Stimulated activated effector memory CD8-positive, alpha-beta T cell treated with anti-CD3 and anti-CD28 coated beads, Interleukin-12 subunit alpha, Interleukin-12 subunit beta, amount 100 ng/mL, for 72 hours (primary cell): Measurements from ENCODE around the gene SLC34A3.
"Not testable (repeated sequence)": the region's sequence is repeated elsewhere in the genome, so short reads cannot be mapped to it uniquely, and the experiment has no call there.

ENCODE experiments used
- ATAC-seq: fragments of 150-1000 bp; cut with Tn5 transposase; 2 replicates; pipeline ENCODE4 v1.10.0; 2021
- DNase-seq, 2 donors: peaks; one replicate each; pipeline ENCODE4 v3.0.0; 2021 to 2022; ENCODE audit warnings: low spot score in 2 of 2
- H3K27ac Mint-ChIP-seq: one replicate; pipeline ENCODE4 v1.8.0; 2022; ENCODE audit warnings: mild to moderate bottlenecking, mixed read lengths
- H3K36me3 Mint-ChIP-seq: one replicate; pipeline ENCODE4 v1.8.0; 2022; ENCODE audit warnings: mild to moderate bottlenecking, mixed read lengths
- H3K4me1 Mint-ChIP-seq: one replicate; pipeline ENCODE4 v1.8.0; 2022; ENCODE audit warnings: mixed read lengths
- H3K4me3 Mint-ChIP-seq: one replicate; pipeline ENCODE4 v1.8.0; 2022; ENCODE audit warnings: mild to moderate bottlenecking, mixed read lengths
- H3K9me3 Mint-ChIP-seq: one replicate; pipeline ENCODE4 v1.8.0; 2022; ENCODE audit warnings: mixed read lengths

Gene SLC34A3

GRCh38 chr9:137250329-137251193, 19.9 kb downstream of the SLC34A3 start:
- no peak overlapping the region for H3K27ac Mint-ChIP-seq
- no peak for ATAC-seq

GRCh38 chr9:137251194-137251461, 20.4 kb downstream of the SLC34A3 start, which contains the start of gene STPG3:
Gene STPG3, plus strand, starts transcription at chr9:137251286. Its CDS starts 1 bp downstream, at chr9:137251287.
- H3K36me3 Mint-ChIP-seq: peaks cover 6% of the 10 kb centered on the region
- ATAC-seq (no peak), DNase-seq (no peak)
- no peaks in the 10 kb centered on the region for H3K9me3 Mint-ChIP-seq
- H3K27ac Mint-ChIP-seq: peak within 1 kb of the TSS; percentile 43
- H3K4me3 Mint-ChIP-seq: no peak within 1 kb of the TSS
- peaks cover 7% of the 10 kb centered on the region for H3K4me1 Mint-ChIP-seq

More at GRCh38 chr9:137250329-137251193, 19.9 kb downstream of the SLC34A3 start:
- H3K4me1 Mint-ChIP-seq: peaks cover 7% of the 10 kb centered on the region
- peaks cover 6% of the 10 kb centered on the region for H3K36me3 Mint-ChIP-seq
- no peaks in the 10 kb centered on the region for H3K9me3 Mint-ChIP-seq
- H3K4me3 Mint-ChIP-seq: no peak overlapping the region
- DNase-seq: no peak

GRCh38 chr9:137251490-137252268, 21.0 kb downstream of the SLC34A3 start:
- no peaks in the 10 kb centered on the region for H3K9me3 Mint-ChIP-seq
- H3K4me1 Mint-ChIP-seq: peaks cover 7% of the 10 kb centered on the region
- H3K27ac Mint-ChIP-seq: no peak overlapping the region
- no peak for ATAC-seq
- peaks cover 12% of the 10 kb centered on the region for H3K36me3 Mint-ChIP-seq
- no peak for DNase-seq
- no peak overlapping the region for H3K4me3 Mint-ChIP-seq

GRCh38 chr9:137252555-137253506, 22.1 kb downstream of the SLC34A3 start:
- ATAC-seq (no peak), DNase-seq (no peak)
- Mint-ChIP-seq H3K36me3 (peaks cover 24% of the 10 kb centered on the region), H3K27ac (no peak overlapping the region), H3K4me3 (no peak overlapping the region), H3K9me3 (no peaks in the 10 kb centered on the region), H3K4me1 (peaks cover 7% of the 10 kb centered on the region)

- Mint-ChIP-seq H3K4me1 (peaks cover 7% of the 10 kb centered on the region), H3K27ac (peak overlapping the region; percentile 91), H3K9me3 (no peaks in the 10 kb centered on the region), H3K4me3 (peak overlapping the region; percentile 87), H3K36me3 (peaks cover 35% of the 10 kb centered on the region)
- no peak for DNase-seq
- ATAC-seq: no peak
Measured at GRCh38 chr9:137253717-137254623, 23.3 kb downstream of the SLC34A3 start.

- peak within 1 kb of the TSS; percentile 87 for H3K4me3 Mint-ChIP-seq
- peak; percentile 99 to 100 for DNase-seq
Measured at GRCh38 chr9:137254624-137255447, 24.1 kb downstream of the SLC34A3 start, which contains the start of gene NELFB. Gene NELFB, plus strand, starts transcription at chr9:137255327.

GRCh38 chr9:137255448-137256114, 24.9 kb downstream of the SLC34A3 start:
- H3K36me3 Mint-ChIP-seq: peaks cover 51% of the 10 kb centered on the region
- H3K4me3 Mint-ChIP-seq: peak overlapping the region; percentile 87
- H3K9me3 Mint-ChIP-seq: no peaks in the 10 kb centered on the region
- no peak for ATAC-seq
- no peak overlapping the region for H3K27ac Mint-ChIP-seq
- H3K4me1 Mint-ChIP-seq: peaks cover 7% of the 10 kb centered on the region
- DNase-seq: no peak

More at GRCh38 chr9:137254624-137255447, 24.1 kb downstream of the SLC34A3 start, which contains the start of gene NELFB:
- Mint-ChIP-seq H3K27ac (peak within 1 kb of the TSS; percentile 91), H3K36me3 (peaks cover 44% of the 10 kb centered on the region), H3K9me3 (no peaks in the 10 kb centered on the region), H3K4me1 (peaks cover 7% of the 10 kb centered on the region)
- ATAC-seq: peak; percentile 89

- Mint-ChIP-seq H3K4me3 (peak overlapping the region; percentile 87), H3K4me1 (peaks cover 7% of the 10 kb centered on the region), H3K27ac (peak overlapping the region; percentile 10), H3K9me3 (no peaks in the 10 kb centered on the region), H3K36me3 (peaks cover 59% of the 10 kb centered on the region)
- ATAC-seq (no peak), DNase-seq (no peak)
Measured at GRCh38 chr9:137256362-137256761, 25.7 kb downstream of the SLC34A3 start.

GRCh38 chr9:137256856-137257255, 26.2 kb downstream of the SLC34A3 start:
- Mint-ChIP-seq H3K36me3 (peaks cover 64% of the 10 kb centered on the region), H3K4me1 (peaks cover 11% of the 10 kb centered on the region), H3K27ac (peak overlapping the region; percentile 10)

GRCh38 chr9:137262173-137262908, 31.6 kb downstream of the SLC34A3 start:
- H3K27ac Mint-ChIP-seq, H3K4me3 Mint-ChIP-seq, ATAC-seq, H3K9me3 Mint-ChIP-seq, H3K4me1 Mint-ChIP-seq, DNase-seq: not testable (repeated sequence)
- peaks cover 84% of the 10 kb centered on the region for H3K36me3 Mint-ChIP-seq

More at GRCh38 chr9:137256856-137257255, 26.2 kb downstream of the SLC34A3 start:
- DNase-seq: no peak
- Mint-ChIP-seq H3K4me3 (peak overlapping the region; percentile 87), H3K9me3 (no peaks in the 10 kb centered on the region)
- ATAC-seq: no peak

GRCh38 chr9:137262909-137263285, 32.2 kb downstream of the SLC34A3 start:
- Mint-ChIP-seq H3K36me3 (peaks cover 84% of the 10 kb centered on the region), H3K4me1 (peaks cover 5% of the 10 kb centered on the region), H3K9me3 (no peaks in the 10 kb centered on the region), H3K27ac (no peak overlapping the region), H3K4me3 (no peak overlapping the region)
- DNase-seq: no peak
- no peak for ATAC-seq

GRCh38 chr9:137263506-137263905, 32.8 kb downstream of the SLC34A3 start:
- ATAC-seq (no peak), DNase-seq (no peak)
- Mint-ChIP-seq H3K9me3 (no peaks in the 10 kb centered on the region), H3K27ac (peak overlapping the region; percentile 60), H3K4me1 (peaks cover 8% of the 10 kb centered on the region), H3K4me3 (no peak overlapping the region), H3K36me3 (peaks cover 84% of the 10 kb centered on the region)
